A673 (cell line): ENCODE measurements around the gene ATRN. TPM values are rescaled to one million over a fixed set of nuclear protein-coding genes. Genes with fewer than 3 reads are reported as not detected.

Source experiments
- BruUV-seq: library from RNA; stranded (reverse); fragments of 400-500 nt; replicated peaks from 2 replicates; lab custom pipeline; 2021; lab: Mats Ljungman, UMichigan
- CTCF ChIA-PET: fragments of 300-600 bp; sonication (Branson Sonifier 250); formaldehyde crosslinking; loops from one replicate; lab custom pipeline; 2022; ENCODE audit warnings: antibody characterized with exemption; lab: Charles Lee
- POLR2A ChIA-PET: fragments of 300-600 bp; sonication (Branson Sonifier 250); formaldehyde crosslinking; loops from one replicate; lab custom pipeline; 2022; ENCODE audit warnings: antibody characterized with exemption; ENCODE audit not compliant: low non-redundant PET; lab: Charles Lee
- DNase-seq: peaks from one replicate; pipeline ENCODE4 v3.0.0-alpha.2; 2015; ENCODE audit warnings: low spot score
- H3K27ac ChIP-seq: fragments of 200-600 bp; sonication (generic); 2 replicates; pipeline ENCODE4 v1.5.1; 2016; ENCODE audit warnings: mixed run types, low read depth, mild to moderate bottlenecking, mixed read lengths, antibody characterized with exemption, low read length; ENCODE audit not compliant: poor library complexity, severe bottlenecking
- H3K27me3 ChIP-seq: fragments of 200-600 bp; sonication (generic); replicated peaks from 2 replicates; pipeline ENCODE4 v1.6.1; 2017; ENCODE audit warnings: mixed run types, low read depth, mild to moderate bottlenecking, mixed read lengths, antibody characterized with exemption, low read length; ENCODE audit not compliant: insufficient read depth, poor library complexity
- H3K36me3 ChIP-seq: fragments of 200-600 bp; sonication (generic); 2 replicates; pipeline ENCODE4 v1.6.1; 2016; ENCODE audit warnings: mixed run types, mild to moderate bottlenecking, mixed read lengths, antibody characterized with exemption, low read length; ENCODE audit not compliant: insufficient read depth, poor library complexity, severe bottlenecking
- H3K4me1 ChIP-seq: fragments of 200-600 bp; sonication (generic); 2 replicates; pipeline ENCODE4 v1.6.1; 2017; ENCODE audit warnings: mixed run types, mild to moderate bottlenecking, mixed read lengths, antibody characterized with exemption, low read length; ENCODE audit not compliant: insufficient read depth, poor library complexity, severe bottlenecking
- H3K4me3 ChIP-seq: fragments of 200-600 bp; sonication (generic); 2 replicates; pipeline ENCODE4 v1.5.1; 2016; ENCODE audit warnings: low read depth, mixed run types, mild to moderate bottlenecking, mixed read lengths, low read length; ENCODE audit not compliant: poor library complexity, severe bottlenecking
- H3K9me3 ChIP-seq: fragments of 200-600 bp; sonication (generic); 2 replicates; pipeline ENCODE4 v1.6.1; 2016; ENCODE audit warnings: mixed run types, low read depth, mild to moderate bottlenecking, mixed read lengths, antibody characterized with exemption, low read length; ENCODE audit not compliant: poor library complexity, severe bottlenecking
- CTCF ChIP-seq: fragments of 300-800, 200-600 bp; sonication (generic); conservative IDR thresholded peaks from 2 replicates; pipeline ENCODE4 v1.5.1; 2017; ENCODE audit warnings: low read depth, mild to moderate bottlenecking, antibody characterized with exemption, low read length, moderate library complexity, mixed read lengths
- EZH2 ChIP-seq: fragments of 200-600 bp; sonication (generic); IDR thresholded peaks from 2 replicates; pipeline ENCODE4 v1.6.1; 2017; ENCODE audit warnings: borderline replicate concordance, low read depth, mild to moderate bottlenecking, mixed read lengths, antibody characterized with exemption, low read length; ENCODE audit not compliant: poor library complexity, severe bottlenecking
- intact Hi-C: fragments of 100-400 bp; cut with micrococcal nuclease; formaldehyde crosslinking; loops from one replicate; pipeline ENCODE4 v1.10.0; 2022; ENCODE audit not compliant: unreplicated experiment
- total RNA-seq: library from RNA; stranded (reverse); gene quantifications from 2 replicates; pipeline ENCODE4 v1.2.3, GENCODE V29; 2021

Gene ATRN
- total RNA-seq, 1 experiment from 2014 or later = 27.1 TPM

GRCh38 chr20:3633913-3634478 lies 163.2 kb downstream of the ATRN start:
- H3K27ac ChIP-seq = no peak overlapping the region
- intact Hi-C loops = no loop called here
- no peaks in the 10 kb centered on the region for H3K36me3 ChIP-seq
- DNase-seq = no peak
- no peaks in the 10 kb centered on the region for H3K9me3 ChIP-seq
- H3K4me3 ChIP-seq = no peak overlapping the region
- POLR2A ChIA-PET = no interaction called here
- CTCF ChIA-PET = no interaction called here
- no peaks in the 10 kb centered on the region for H3K4me1 ChIP-seq
- TF ChIP-seq CTCF (no peak), EZH2 (no peak)
- no peaks in the 10 kb centered on the region for H3K27me3 ChIP-seq
- BruUV-seq = no TSS peak

- Histone ChIP-seq H3K4me1 (no peaks in the 10 kb centered on the region), H3K9me3 (no peaks in the 10 kb centered on the region), H3K4me3 (no peak overlapping the region), H3K27ac (no peak overlapping the region), H3K36me3 (no peaks in the 10 kb centered on the region), H3K27me3 (no peaks in the 10 kb centered on the region)
- intact Hi-C loops = no loop called here
- ChIA-PET CTCF (no interaction called here), POLR2A (no interaction called here)
- no TSS peak for BruUV-seq
- no peak for DNase-seq
- TF ChIP-seq EZH2 = no peak
- no peak for TF ChIP-seq CTCF
Measured at GRCh38 chr20:3635346-3635745, 164.5 kb downstream of the ATRN start.

- Histone ChIP-seq H3K9me3 (no peaks in the 10 kb centered on the region), H3K27ac (no peak overlapping the region), H3K36me3 (no peaks in the 10 kb centered on the region), H3K27me3 (no peaks in the 10 kb centered on the region), H3K4me1 (no peaks in the 10 kb centered on the region), H3K4me3 (no peak overlapping the region)
- TF ChIP-seq CTCF (no peak), EZH2 (no peak)
- DNase-seq = no peak
- intact Hi-C loops = no loop called here
- no TSS peak for BruUV-seq
- ChIA-PET CTCF (no interaction called here), POLR2A (no interaction called here)
Measured at GRCh38 chr20:3640259-3640658, 169.4 kb downstream of the ATRN start.
